Ramos (cell line): Measurements from ENCODE around the gene NUS1.
"Not testable (repeated sequence)": the region's sequence is repeated elsewhere in the genome, so short reads cannot be mapped to it uniquely, and the experiment has no call there.

ENCODE experiments used
- in situ Hi-C: fragments of 300-500 bp; cut with MboI; formaldehyde crosslinking; loops from one replicate; pipeline ENCODE4 v1.14.3; 2022; ENCODE audit warnings: low sequenced_read_pairs; ENCODE audit not compliant: unreplicated experiment

NUS1 gene

DNA sequence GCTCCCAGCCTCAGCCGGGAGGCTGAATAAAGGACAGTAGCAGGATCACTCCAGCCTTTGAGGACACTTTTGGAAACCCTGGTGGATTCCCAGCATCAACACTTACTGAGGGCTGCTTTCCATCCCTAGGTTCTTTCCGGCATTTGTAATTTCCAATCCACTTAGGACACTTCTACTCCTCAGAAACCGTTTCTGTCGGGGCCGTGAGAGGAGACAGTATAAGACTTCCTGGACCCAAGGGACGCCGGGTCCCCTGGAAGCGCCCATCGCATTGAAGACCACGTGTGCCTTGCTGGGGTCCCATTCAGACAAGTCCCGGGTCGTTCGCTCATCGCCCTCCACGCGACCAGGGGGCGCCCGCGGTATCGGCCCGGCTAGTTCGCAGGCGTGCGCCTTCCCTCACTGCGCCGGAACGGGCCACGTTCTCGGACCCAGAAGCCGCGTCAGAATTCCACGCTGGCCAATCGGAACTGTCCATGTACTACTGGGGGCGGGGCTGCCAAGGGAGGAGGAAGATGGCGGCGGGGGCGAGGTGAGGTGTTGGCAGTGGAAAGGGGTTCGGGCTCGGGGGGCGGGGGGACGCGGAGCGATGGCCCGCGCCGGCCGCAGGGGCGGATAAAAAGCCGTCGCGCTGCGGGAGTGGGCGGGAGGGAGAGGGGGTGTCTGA is at the start of gene NUS1:
Gene NUS1 (plus strand): TSS at position 479 of the 667 bp plus-strand sequence. CDS start 202 bp downstream, outside the sequence.
- in situ Hi-C loops: no loop called here

GRCh38 chr6:117627533-117627932 is 47.7 kb upstream of the NUS1 start:
- in situ Hi-C loops: no loop called here

DNA sequence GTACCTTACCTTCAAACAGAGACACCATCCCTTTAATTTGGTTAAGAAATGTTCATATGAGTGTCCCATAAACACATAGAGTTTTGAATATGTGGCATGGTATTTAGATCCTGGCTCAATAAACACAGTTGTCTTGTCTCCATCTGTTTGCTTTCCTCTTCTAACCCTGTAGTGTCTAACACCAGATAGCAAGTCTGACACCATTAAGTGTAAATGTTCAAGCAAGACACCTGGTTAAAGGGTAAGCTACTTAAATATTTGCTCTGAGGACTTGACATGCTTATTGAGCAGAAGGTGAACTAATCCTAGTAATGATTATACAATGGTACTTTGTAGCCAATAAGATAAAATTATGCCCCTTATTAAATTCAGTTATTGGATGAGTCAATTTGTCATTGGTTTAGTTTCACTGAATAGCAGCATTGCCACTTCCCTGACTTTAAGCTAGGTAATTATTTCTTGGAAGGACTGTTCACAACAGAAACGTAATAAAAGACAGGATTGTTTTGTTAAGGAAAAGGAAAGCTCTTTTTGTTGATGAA is 46.1 kb upstream of the NUS1 start:
- in situ Hi-C loops: no loop called here

DNA sequence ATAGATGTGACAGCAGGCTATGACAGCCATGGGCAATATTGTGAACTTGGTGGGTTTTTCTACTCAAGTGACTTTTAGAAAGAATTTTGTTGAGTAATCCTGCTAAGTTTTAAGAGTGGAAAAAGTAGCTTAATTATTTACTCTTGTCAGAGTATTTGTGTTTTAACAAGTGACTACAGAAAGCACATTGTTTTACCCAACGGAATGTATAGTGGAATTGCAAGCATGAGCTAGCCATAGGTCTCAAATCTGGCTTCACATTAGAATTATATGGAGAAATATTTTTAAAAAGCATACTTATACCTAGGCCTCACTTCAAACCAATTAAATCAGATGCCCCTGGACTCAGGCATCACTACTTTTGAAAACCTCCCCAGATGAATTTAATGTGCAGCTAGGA is 37.5 kb upstream of the NUS1 start:
- in situ Hi-C loops: no loop called here

DNA sequence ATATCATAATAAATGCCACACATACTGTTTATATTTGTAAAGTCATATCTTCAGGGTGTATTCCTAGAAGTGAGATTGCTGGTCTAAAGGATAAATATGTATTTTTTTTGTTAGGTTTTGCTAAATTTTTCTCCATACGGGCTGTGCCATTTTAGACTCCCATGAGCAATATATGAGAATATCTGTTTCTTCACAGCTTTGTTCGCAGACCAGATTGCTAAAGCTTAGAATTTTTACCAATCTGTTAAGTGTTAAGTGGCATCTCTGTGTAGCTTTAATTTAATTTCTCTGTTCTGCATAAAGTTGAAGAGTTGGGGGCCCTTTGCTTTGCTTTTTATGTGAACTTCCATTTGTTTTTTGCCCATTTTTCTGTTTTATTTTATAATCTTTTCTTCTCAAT is 32.3 kb upstream of the NUS1 start:
- in situ Hi-C loops: no loop called here

DNA sequence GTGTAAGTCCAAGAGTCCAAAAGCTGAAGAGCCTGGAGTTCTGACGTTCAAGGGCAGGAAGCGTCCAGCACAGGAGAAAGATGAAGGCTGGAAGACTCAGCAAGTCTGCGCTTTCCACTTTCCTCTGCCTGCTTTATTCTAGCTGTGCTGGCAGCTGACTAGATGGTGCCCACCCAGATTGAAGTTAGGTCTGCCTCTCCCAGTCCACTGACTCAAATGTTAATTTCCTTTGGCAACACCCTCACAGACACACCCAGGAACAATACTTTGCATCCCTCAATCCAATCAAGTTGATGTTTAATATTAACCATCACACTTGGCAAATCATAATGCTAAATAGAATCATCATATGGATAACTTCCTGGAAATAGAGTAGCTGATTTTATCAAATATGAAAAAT is 23.3 kb upstream of the NUS1 start:
- in situ Hi-C loops: not testable (repeated sequence)

DNA sequence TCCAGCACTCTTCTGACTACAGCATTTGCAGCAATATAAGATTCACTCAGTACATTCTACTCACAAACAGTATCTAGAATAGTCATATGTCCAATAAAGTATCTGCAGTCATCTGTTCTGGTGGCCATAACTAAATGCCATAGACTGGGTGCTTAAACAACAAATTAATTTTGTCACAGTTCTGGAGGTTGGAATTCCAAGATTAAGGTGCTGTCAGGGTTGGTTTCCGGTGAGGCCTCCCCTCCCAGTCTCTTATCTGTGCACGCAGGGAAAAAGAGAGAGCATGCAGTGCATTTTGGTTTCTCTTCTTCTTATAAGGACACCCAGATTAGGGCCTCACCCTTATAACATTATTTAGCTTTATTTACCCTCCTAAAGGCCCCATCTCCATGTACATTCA is 21.3 kb upstream of the NUS1 start:
- in situ Hi-C loops: no loop called here

GRCh38 chr6:117655380-117655779 is 19.9 kb upstream of the NUS1 start:
- in situ Hi-C loops: no loop called here

DNA sequence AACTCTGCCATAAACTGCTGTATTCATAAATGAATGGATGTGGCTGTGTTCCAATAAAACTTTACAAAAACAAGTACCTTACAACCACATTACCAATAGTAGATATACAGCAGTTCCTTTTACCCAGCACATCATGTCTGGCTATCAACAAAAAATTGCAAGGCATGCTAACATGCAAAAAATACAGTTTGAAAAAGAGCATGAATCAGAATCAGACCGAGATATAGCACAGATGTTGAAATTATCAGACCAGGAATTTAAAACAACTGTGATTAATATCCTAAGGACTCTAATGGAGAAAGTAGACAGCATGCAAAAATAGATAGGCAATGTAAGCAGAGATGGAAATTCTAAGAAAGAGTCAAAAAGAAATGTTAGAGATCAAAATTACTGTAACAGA is 8.4 kb upstream of the NUS1 start:
- in situ Hi-C loops: no loop called here

GRCh38 chr6:117668736-117669135 is 6.5 kb upstream of the NUS1 start:
- in situ Hi-C loops: no loop called here

DNA sequence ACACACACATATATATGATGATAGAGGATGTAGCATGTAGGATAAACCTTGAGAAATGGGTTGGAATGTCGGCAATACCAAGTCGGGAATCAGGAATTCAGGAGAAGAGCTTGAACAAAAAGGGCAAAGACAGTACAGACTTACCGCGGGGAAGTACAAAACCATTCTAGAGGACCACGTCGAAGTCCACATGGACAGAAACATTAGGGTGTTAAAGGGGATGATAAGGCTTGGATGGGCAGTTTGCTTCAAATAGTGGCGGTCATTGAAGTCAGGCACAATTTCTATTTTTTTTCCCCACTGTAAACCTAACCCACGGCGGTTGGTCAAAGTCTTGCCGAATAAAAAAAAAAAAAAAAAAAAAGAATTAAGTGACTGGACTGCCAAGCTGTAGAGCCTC is 766 bp upstream of the NUS1 start:
- in situ Hi-C loops: no loop called here

GRCh38 chr6:117675658-117676301 is 511 bp downstream of the NUS1 start:
- in situ Hi-C loops: not testable (repeated sequence)

DNA sequence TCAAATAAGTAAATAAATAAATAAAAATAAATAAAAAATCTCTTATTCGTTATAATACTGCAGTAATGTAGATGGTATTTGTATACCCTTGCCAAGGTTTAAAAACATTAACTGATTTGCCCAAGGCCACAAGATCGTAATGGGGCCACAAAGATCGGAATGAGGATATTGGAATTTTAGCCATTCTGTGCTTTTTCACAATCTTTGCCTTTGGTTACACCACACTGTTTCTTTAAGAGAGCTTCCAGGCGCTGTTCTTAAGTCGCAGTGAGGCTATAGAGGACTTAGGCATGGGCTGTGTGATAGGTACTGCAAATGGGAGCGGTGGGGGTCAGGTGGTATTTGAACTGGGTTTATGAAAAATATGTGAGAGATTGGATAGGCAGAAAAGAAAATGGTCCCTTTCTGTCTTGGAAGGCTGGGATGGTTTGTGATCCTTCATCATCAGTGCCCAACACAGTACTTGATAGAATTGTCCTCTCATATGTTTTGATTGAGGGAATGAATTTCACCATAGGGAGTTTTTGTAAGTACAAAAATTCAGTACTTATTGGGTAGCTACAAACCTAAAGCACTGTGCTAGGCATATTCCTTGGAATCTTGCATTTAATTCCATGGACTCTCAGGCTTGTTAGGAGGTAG is 1.4 kb downstream of the NUS1 start:
- in situ Hi-C loops: no loop called here

DNA sequence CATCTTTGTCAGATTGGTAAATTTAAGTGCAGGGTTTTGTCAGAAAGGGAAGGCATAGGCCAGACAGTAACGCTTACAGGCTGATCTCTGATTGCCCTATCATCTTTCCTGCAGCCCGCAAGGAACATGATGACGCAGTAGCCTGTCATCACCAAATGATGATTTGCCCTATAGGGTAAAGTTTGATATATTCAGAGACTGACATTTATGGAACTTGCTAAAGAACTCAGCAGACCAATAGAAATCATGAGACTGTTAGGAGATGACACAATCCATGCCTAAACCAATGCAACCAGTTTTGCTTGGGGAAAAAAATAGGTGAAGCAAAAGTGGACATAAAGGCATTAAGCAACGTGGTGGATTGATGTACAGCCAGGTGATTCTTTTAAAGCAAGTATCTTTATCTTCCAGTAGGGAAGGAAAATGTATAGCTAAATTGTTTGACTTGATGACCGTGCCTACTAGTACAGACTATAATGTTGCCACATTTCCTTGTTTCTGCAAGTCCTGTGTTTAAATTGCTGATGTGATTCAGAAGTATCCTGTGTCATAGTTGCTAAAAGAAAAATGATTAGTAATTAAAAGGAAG is 2.4 kb downstream of the NUS1 start:
- in situ Hi-C loops: no loop called here

GRCh38 chr6:117681162-117681741 is 6.0 kb downstream of the NUS1 start:
- in situ Hi-C loops: no loop called here

DNA sequence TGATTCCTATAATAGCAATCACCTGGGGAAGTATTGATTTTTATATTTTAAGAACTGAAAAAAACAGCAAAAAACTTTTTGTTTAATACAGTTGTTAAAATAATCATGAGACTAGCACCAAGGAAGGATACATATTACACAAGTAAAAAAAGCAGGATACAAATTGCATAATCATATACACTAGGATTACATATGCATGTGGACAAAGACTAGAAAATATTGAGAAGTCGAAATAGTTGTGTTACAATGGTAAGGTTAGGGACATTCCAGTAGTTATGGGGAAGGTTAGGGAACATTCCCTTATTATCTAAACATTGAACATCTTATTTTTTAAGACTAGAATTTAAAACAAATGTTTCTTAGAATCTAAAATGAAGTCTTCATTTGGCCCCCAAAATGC is 9.5 kb downstream of the NUS1 start:
- in situ Hi-C loops: no loop called here

- in situ Hi-C loops: no loop called here
Measured at GRCh38 chr6:117685359-117685758, 10.1 kb downstream of the NUS1 start.

GRCh38 chr6:117687021-117687648 is 11.9 kb downstream of the NUS1 start:
- in situ Hi-C loops: no loop called here

GRCh38 chr6:117689584-117689983 is 14.3 kb downstream of the NUS1 start:
- in situ Hi-C loops: not testable (repeated sequence)

DNA sequence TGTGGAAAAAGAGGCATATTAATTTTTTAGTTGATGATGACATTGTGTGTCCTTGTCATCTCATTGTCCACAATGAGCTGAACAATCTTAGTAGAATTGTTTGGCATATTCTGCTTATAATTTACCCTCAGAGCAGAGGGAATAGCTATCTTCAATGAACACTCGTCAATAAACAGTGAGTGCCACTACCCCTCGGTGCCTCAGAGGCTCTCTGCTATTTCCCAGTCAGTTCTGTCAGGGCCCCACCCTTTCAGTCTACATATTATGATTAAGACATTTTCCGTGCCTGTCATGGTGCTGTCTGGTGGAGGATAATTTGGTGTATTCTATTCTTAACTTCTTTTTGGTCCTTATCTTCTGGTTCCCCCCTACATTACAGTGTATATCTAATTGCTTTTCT is 31.2 kb downstream of the NUS1 start:
- in situ Hi-C loops: no loop called here
